GM19397 (cell line): ENCODE measurements around the gene KMO.

ENCODE experiments used
- ATAC-seq: cut with Tn5 transposase; IDR thresholded peaks from one replicate; pipeline ENCODE4 v1.9.1; 2021; ENCODE audit warnings: mild to moderate bottlenecking, moderate library complexity; ENCODE audit not compliant: unreplicated experiment

The KMO gene

GRCh38 chr1:241645199-241645598, 113.0 kb downstream of the KMO start:
- ATAC-seq, result no peak
